Measurements from ENCODE around the gene CCL21.

DNA sequence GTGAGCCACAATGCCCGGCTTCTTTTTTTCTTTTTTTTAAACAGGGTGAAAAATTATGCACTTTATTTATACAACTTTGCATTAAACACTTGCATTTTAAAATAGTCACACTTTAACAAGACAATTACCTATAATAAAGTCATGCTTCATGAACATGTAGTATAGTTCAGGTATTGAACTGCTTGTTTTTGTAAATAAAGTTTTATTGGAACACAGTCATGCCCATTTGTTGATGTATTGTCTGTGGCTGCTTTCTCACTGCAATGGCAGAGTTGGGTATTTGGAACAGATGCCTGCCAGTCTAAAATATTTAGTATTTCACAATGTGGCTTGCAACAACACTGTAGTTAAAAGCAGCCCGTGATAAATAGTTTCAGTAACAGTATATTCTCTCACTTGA lies 32.8 kb upstream of the CCL21 start:
- no peak for TF ChIP-seq CTCF (IDR thresholded peaks at IDR 0.05)
- no peak for TF ChIP-seq POLR2A (IDR thresholded peaks at IDR 0.05)
